ENCODE measurements around the gene SPOCD1. TPM values are rescaled to one million over a fixed set of nuclear protein-coding genes. Genes with fewer than 3 reads are reported as not detected.

Gene SPOCD1
- total and polyA plus RNA-seq, 12 donors = 0.09 to 2.4 (median 0.61) TPM

GRCh38 chr1:31786366-31787060 lies 29.3 kb downstream of the SPOCD1 start:
- H3K27me3 ChIP-seq = no peaks in the 10 kb centered on the region
- intact Hi-C loops (cut with DNase I) = loop anchor here in 1 of 2 donors (2.0 kb wide), 1 partner anchor 122 kb away; no protein-coding TSS in a partner anchor
- TF ChIP-seq CTCF (IDR thresholded peaks at IDR 0.05) (no peak), POLR2A (IDR thresholded peaks at IDR 0.05) (no peak)
- peak in 1 of 7 donors; percentile 54 for DNase-seq
- 85 to 93% (median 90%) methylated on average over 15 to 16 of the region's 16 CpGs for WGBS, 4 donors
- no peaks in the 10 kb centered on the region for H3K9me3 ChIP-seq (replicated peaks in 1 of 3)
- H3K4me1 ChIP-seq (replicated peaks in 1 of 2) = no peaks in the 10 kb centered on the region
- H3K27ac ChIP-seq = no peak overlapping the region
- no peak overlapping the region for H3K4me3 ChIP-seq
- H3K36me3 ChIP-seq (replicated peaks in 1 of 2) = no peaks in the 10 kb centered on the region

- 78 to 86% (median 84%) methylated on average over 3 of the region's 3 CpGs for WGBS, 4 donors
- DNase-seq = peak in 1 of 7 donors; percentile 45
Measured at GRCh38 chr1:31785947-31786290, 29.9 kb downstream of the SPOCD1 start.

GRCh38 chr1:31785020-31785946 lies 30.5 kb downstream of the SPOCD1 start:
- 65 to 80% (median 74%) methylated on average over 9 to 20 of the region's 20 CpGs for WGBS, 4 donors
- TF ChIP-seq POLR2A (IDR thresholded peaks at IDR 0.05) = no peak
- Histone ChIP-seq H3K4me1 (replicated peaks in 1 of 2) (no peaks in the 10 kb centered on the region), H3K27me3 (no peaks in the 10 kb centered on the region), H3K36me3 (replicated peaks in 1 of 2) (no peaks in the 10 kb centered on the region), H3K9me3 (replicated peaks in 1 of 3) (no peaks in the 10 kb centered on the region), H3K4me3 (no peak overlapping the region), H3K27ac (no peak overlapping the region)
- intact Hi-C loops (cut with DNase I) = no loop called here
- peak in 2 of 7 donors; percentile 21 to 55 for DNase-seq

More at GRCh38 chr1:31785947-31786290, 29.9 kb downstream of the SPOCD1 start:
- Histone ChIP-seq H3K4me1 (replicated peaks in 1 of 2) (no peaks in the 10 kb centered on the region), H3K27me3 (no peaks in the 10 kb centered on the region), H3K9me3 (replicated peaks in 1 of 3) (no peaks in the 10 kb centered on the region), H3K27ac (no peak overlapping the region), H3K36me3 (replicated peaks in 1 of 2) (no peaks in the 10 kb centered on the region), H3K4me3 (no peak overlapping the region)
- intact Hi-C loops (cut with DNase I) = loop anchor here in 1 of 2 donors (2.0 kb wide), 1 partner anchor 121 kb away; no protein-coding TSS in a partner anchor
- no peak for TF ChIP-seq POLR2A (IDR thresholded peaks at IDR 0.05)
- no peak for TF ChIP-seq CTCF (IDR thresholded peaks at IDR 0.05)

GRCh38 chr1:31784356-31785019 lies 31.3 kb downstream of the SPOCD1 start:
- H3K4me3 ChIP-seq = no peak overlapping the region
- H3K9me3 ChIP-seq (replicated peaks in 1 of 3) = no peaks in the 10 kb centered on the region
- H3K4me1 ChIP-seq (replicated peaks in 1 of 2) = no peaks in the 10 kb centered on the region
- intact Hi-C loops (cut with DNase I) = no loop called here
- TF ChIP-seq CTCF (IDR thresholded peaks at IDR 0.05) = no peak
- 79 to 91% (median 84%) methylated on average over 4 of the region's 4 CpGs for WGBS, 4 donors
- DNase-seq = peak in 2 of 7 donors; percentile 1 to 27
- H3K27me3 ChIP-seq = no peaks in the 10 kb centered on the region
- no peak overlapping the region for H3K27ac ChIP-seq
- no peaks in the 10 kb centered on the region for H3K36me3 ChIP-seq (replicated peaks in 1 of 2)

All from adrenal gland (tissue), 12 donors.